GM23338 (cell line): ENCODE data around the gene IL11. TPM values are rescaled to one million over a fixed set of nuclear protein-coding genes. Genes with fewer than 3 reads are reported as not detected.

Source experiments
- ATAC-seq: fragments of 200-7000 bp; cut with Tn5 transposase; 3 replicates; pipeline ENCODE4 v1.9.1; 2020
- DNase-seq: peaks from one replicate; pipeline ENCODE4 v3.0.0-alpha.2; 2015; ENCODE audit warnings: low spot score
- H2AFZ ChIP-seq: fragments of 200-600 bp; sonication (generic); 2 replicates; pipeline ENCODE4 v1.8.0; 2016; ENCODE audit warnings: antibody characterized with exemption, mild to moderate bottlenecking, moderate library complexity
- H3F3A ChIP-seq: fragments of 200-600 bp; sonication (generic); replicated peaks from 2 replicates; pipeline ENCODE4 v1.8.0; 2017; ENCODE audit warnings: antibody characterized with exemption, mixed run types, low read depth
- H3K27ac ChIP-seq: fragments of 200-600 bp; sonication (generic); 2 replicates; pipeline ENCODE4 v1.6.1; 2016; ENCODE audit warnings: low read depth
- H3K27me3 ChIP-seq: fragments of 200-600 bp; sonication (generic); 2 replicates; pipeline ENCODE4 v1.8.0; 2016; ENCODE audit warnings: mild to moderate bottlenecking, mixed run types, moderate library complexity; ENCODE audit not compliant: insufficient read depth
- H3K36me3 ChIP-seq: fragments of 200-600 bp; sonication (generic); 2 replicates; pipeline ENCODE4 v1.8.0; 2016; ENCODE audit warnings: mild to moderate bottlenecking; ENCODE audit not compliant: insufficient read depth
- H3K4me1 ChIP-seq: fragments of 200-600 bp; sonication (generic); 2 replicates; pipeline ENCODE4 v1.8.0; 2016; ENCODE audit warnings: mild to moderate bottlenecking, moderate library complexity; ENCODE audit not compliant: insufficient read depth
- H3K4me2 ChIP-seq: fragments of 200-600 bp; sonication (generic); 2 replicates; pipeline ENCODE4 v1.7.1; 2017; ENCODE audit warnings: mixed run types
- H3K4me3 ChIP-seq: fragments of 200-600 bp; sonication (generic); 2 replicates; pipeline ENCODE4 v1.6.1; 2016; ENCODE audit warnings: mixed run types
- H3K79me2 ChIP-seq: fragments of 200-600 bp; sonication (generic); replicated peaks from 2 replicates; pipeline ENCODE4 v1.8.0; 2017; ENCODE audit warnings: mild to moderate bottlenecking; ENCODE audit not compliant: insufficient read depth
- H3K9me2 ChIP-seq: fragments of 200-600 bp; sonication (generic); 2 replicates; pipeline ENCODE4 v1.8.0; 2017; ENCODE audit not compliant: insufficient read depth
- H4K20me1 ChIP-seq: fragments of 200-600 bp; sonication (generic); replicated peaks from 2 replicates; pipeline ENCODE4 v1.8.0; 2017; ENCODE audit warnings: mild to moderate bottlenecking; ENCODE audit not compliant: insufficient read depth
- H3K27ac Mint-ChIP-seq: 2 replicates; pipeline ENCODE4 v1.8.0; 2020; ENCODE audit warnings: inconsistent platforms, mild to moderate bottlenecking, moderate library complexity, mixed read lengths
- H3K27me3 Mint-ChIP-seq: 3 replicates; pipeline ENCODE4 v1.8.0; 2022; ENCODE audit warnings: low read depth, mild to moderate bottlenecking, moderate library complexity, mixed read lengths, inconsistent platforms; ENCODE audit not compliant: insufficient read depth, poor library complexity
- H3K36me3 Mint-ChIP-seq: 3 replicates; pipeline ENCODE4 v1.8.0; 2021; ENCODE audit warnings: low read depth, mild to moderate bottlenecking, inconsistent platforms, moderate library complexity, mixed read lengths
- H3K4me1 Mint-ChIP-seq: 3 replicates; pipeline ENCODE4 v1.8.0; 2020; ENCODE audit warnings: mild to moderate bottlenecking, inconsistent platforms, mixed read lengths
- H3K4me3 Mint-ChIP-seq: 3 replicates; pipeline ENCODE4 v1.8.0; 2021; ENCODE audit warnings: moderate library complexity, mild to moderate bottlenecking, inconsistent platforms, mixed read lengths
- H3K9me3 Mint-ChIP-seq: 3 replicates; pipeline ENCODE4 v1.8.0; 2020; ENCODE audit warnings: moderate library complexity, mild to moderate bottlenecking, inconsistent platforms, mixed read lengths
- CREB1 ChIP-seq: fragments of 250-450 bp; sonication (Bioruptor Pico); IDR thresholded peaks from 2 replicates; pipeline ENCODE4 v1.5.0; 2020; ENCODE audit warnings: low read depth, mild to moderate bottlenecking, moderate library complexity
- EZH2 ChIP-seq: fragments of 200-600 bp; sonication (generic); IDR thresholded peaks from one replicate; pipeline ENCODE4 v1.8.0; 2017; ENCODE audit warnings: antibody characterized with exemption, mild to moderate bottlenecking, low read depth; ENCODE audit not compliant: unreplicated experiment
- EZH2phosphoT487 ChIP-seq: fragments of 200-600 bp; sonication (generic); IDR thresholded peaks from one replicate; pipeline ENCODE4 v1.8.1; 2018; ENCODE audit warnings: antibody characterized with exemption; ENCODE audit not compliant: unreplicated experiment
- JUNB ChIP-seq: IDR thresholded peaks from one replicate; pipeline ENCODE4 v1.6.1; 2016; ENCODE audit warnings: antibody characterized with exemption; ENCODE audit not compliant: unreplicated experiment
- NANOG ChIP-seq: IDR thresholded peaks from 2 replicates; pipeline ENCODE4 v1.6.1; 2016; ENCODE audit warnings: antibody characterized with exemption, borderline replicate concordance
- POLR2AphosphoS5 ChIP-seq: IDR thresholded peaks from 2 replicates; pipeline ENCODE4 v1.6.1; 2016; ENCODE audit warnings: antibody characterized with exemption, low read depth
- STAT1 ChIP-seq: IDR thresholded peaks from one replicate; pipeline ENCODE4 v1.6.1; 2016; ENCODE audit warnings: antibody characterized with exemption; ENCODE audit not compliant: unreplicated experiment
- ZNF114 ChIP-seq: fragments of 250-450 bp; sonication (Bioruptor Pico); IDR thresholded peaks from 2 replicates; pipeline ENCODE4 v1.5.0; 2020; ENCODE audit warnings: mild to moderate bottlenecking, moderate library complexity
- ZNF331 ChIP-seq: fragments of 250-450 bp; sonication (Bioruptor Pico); IDR thresholded peaks from 2 replicates; pipeline ENCODE4 v1.5.0; 2020; ENCODE audit warnings: low read depth, mild to moderate bottlenecking, moderate library complexity
- polyA plus RNA-seq: library from polyadenylated mRNA; unstranded; fragments of >200 nt; fragmentation: Nextera tagmentation; extraction: Ambion mirVana; gene quantifications from 2 replicates; pipeline ENCODE4 v1.2.1, GENCODE V29; 2016
- total RNA-seq: library from RNA; depleted of rRNA; stranded (reverse); fragments of >200 nt; shearing (Covaris generic); gene quantifications from 2 replicates; pipeline ENCODE4 v1.2.3, GENCODE V29; 2014
- TF ChIP-seq, protein P1 (sequence below): fragments of 250-450 bp; sonication (Bioruptor Pico); IDR thresholded peaks from 2 replicates; pipeline ENCODE4 v1.5.0; 2020; ENCODE audit warnings: mild to moderate bottlenecking, moderate library complexity
- TF ChIP-seq, protein P2 (sequence below): IDR thresholded peaks from 2 replicates; pipeline ENCODE4 v1.6.1; 2016; ENCODE audit warnings: antibody characterized with exemption
- TF ChIP-seq, protein P3 (sequence below), 2 experiments: fragments of 200-600 bp in 1 of 2; sonication (generic) in 1 of 2; conservative IDR thresholded peaks; 2 replicates each; pipeline versions ENCODE4 v1.5.1 to v1.6.1; 2016 to 2017; ENCODE audit warnings: antibody characterized with exemption in 2 of 2, low read depth in 2 of 2, mild to moderate bottlenecking in 2 of 2, moderate library complexity in 1 of 2
- TF ChIP-seq, protein P4 (sequence below): IDR thresholded peaks from one replicate; pipeline ENCODE4 v1.6.1; 2018; ENCODE audit warnings: antibody characterized with exemption; ENCODE audit not compliant: unreplicated experiment

IL11 gene
- total and polyA plus RNA-seq, 2 experiments from 2014 or later, result 0.58 to 2.2 TPM

DNA sequence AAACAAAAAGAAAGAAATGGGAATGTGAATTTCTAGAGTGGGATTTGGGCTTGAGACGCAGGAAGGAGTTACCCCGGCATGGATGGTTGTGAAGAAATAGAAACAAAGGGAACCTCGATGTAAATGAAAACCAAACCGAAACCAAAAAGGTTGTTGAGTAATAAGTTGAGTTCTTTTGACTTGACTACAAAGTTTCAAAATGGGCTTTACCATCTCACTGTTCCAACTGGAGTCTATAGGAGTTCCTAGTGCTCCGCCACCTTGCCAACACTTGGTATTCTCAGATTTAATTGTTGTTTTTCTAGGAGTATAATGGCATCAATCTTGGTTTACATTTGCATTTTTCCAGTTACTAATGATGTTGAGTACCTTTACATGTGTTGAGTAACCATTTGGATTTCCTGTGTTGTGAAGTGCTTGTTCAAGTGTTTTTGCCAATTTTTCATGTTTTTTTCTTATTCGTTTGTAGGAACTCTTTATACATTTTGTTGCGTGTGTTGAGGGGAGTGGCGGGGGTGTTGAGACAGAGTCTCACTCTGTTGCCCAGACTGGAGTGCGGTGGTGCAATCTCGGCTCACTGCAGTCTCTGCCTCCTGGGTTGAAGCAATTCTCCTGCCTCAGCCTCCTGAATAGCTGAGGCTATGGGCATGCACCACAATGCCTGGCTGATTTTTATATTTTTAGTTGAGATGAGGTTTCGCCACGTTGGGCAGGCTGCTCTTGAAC lies 28.1 kb upstream of the IL11 start:
- Mint-ChIP-seq H3K36me3 (peaks cover 28% of the 10 kb centered on the region), H3K27ac (no peak overlapping the region), H3K9me3 (no peaks in the 10 kb centered on the region), H3K4me3 (no peak overlapping the region), H3K27me3 (peaks cover 6% of the 10 kb centered on the region), H3K4me1 (peaks cover 15% of the 10 kb centered on the region)
- H4K20me1 ChIP-seq, result peaks cover 22% of the 10 kb centered on the region
- H2AFZ ChIP-seq, result no peak overlapping the region
- no peaks in the 10 kb centered on the region for H3K9me2 ChIP-seq
- H3K4me1 ChIP-seq, result peaks cover 8% of the 10 kb centered on the region
- peaks cover 4% of the 10 kb centered on the region for H3K79me2 ChIP-seq
- TF ChIP-seq CREB1 (CRISPR knock-in tag), result no peak
- TF ChIP-seq NANOG, result no peak
- TF ChIP-seq, protein P1, sequence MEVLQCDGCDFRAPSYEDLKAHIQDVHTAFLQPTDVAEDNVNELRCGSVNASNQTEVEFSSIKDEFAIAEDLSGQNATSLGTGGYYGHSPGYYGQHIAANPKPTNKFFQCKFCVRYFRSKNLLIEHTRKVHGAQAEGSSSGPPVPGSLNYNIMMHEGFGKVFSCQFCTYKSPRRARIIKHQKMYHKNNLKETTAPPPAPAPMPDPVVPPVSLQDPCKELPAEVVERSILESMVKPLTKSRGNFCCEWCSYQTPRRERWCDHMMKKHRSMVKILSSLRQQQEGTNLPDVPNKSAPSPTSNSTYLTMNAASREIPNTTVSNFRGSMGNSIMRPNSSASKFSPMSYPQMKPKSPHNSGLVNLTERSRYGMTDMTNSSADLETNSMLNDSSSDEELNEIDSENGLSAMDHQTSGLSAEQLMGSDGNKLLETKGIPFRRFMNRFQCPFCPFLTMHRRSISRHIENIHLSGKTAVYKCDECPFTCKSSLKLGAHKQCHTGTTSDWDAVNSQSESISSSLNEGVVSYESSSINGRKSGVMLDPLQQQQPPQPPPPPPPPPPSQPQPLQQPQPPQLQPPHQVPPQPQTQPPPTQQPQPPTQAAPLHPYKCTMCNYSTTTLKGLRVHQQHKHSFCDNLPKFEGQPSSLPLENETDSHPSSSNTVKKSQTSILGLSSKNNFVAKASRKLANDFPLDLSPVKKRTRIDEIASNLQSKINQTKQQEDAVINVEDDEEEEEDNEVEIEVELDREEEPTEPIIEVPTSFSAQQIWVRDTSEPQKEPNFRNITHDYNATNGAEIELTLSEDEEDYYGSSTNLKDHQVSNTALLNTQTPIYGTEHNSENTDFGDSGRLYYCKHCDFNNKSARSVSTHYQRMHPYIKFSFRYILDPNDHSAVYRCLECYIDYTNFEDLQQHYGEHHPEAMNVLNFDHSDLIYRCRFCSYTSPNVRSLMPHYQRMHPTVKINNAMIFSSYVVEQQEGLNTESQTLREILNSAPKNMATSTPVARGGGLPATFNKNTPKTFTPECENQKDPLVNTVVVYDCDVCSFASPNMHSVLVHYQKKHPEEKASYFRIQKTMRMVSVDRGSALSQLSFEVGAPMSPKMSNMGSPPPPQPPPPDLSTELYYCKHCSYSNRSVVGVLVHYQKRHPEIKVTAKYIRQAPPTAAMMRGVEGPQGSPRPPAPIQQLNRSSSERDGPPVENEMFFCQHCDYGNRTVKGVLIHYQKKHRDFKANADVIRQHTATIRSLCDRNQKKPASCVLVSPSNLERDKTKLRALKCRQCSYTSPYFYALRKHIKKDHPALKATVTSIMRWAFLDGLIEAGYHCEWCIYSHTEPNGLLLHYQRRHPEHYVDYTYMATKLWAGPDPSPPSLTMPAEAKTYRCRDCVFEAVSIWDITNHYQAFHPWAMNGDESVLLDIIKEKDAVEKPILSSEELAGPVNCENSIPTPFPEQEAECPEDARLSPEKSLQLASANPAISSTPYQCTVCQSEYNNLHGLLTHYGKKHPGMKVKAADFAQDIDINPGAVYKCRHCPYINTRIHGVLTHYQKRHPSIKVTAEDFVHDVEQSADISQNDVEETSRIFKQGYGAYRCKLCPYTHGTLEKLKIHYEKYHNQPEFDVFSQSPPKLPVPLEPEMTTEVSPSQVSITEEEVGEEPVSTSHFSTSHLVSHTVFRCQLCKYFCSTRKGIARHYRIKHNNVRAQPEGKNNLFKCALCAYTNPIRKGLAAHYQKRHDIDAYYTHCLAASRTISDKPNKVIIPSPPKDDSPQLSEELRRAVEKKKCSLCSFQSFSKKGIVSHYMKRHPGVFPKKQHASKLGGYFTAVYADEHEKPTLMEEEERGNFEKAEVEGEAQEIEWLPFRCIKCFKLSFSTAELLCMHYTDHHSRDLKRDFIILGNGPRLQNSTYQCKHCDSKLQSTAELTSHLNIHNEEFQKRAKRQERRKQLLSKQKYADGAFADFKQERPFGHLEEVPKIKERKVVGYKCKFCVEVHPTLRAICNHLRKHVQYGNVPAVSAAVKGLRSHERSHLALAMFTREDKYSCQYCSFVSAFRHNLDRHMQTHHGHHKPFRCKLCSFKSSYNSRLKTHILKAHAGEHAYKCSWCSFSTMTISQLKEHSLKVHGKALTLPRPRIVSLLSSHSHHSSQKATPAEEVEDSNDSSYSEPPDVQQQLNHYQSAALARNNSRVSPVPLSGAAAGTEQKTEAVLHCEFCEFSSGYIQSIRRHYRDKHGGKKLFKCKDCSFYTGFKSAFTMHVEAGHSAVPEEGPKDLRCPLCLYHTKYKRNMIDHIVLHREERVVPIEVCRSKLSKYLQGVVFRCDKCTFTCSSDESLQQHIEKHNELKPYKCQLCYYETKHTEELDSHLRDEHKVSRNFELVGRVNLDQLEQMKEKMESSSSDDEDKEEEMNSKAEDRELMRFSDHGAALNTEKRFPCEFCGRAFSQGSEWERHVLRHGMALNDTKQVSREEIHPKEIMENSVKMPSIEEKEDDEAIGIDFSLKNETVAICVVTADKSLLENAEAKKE, result no peak
- TF ChIP-seq, protein P2, sequence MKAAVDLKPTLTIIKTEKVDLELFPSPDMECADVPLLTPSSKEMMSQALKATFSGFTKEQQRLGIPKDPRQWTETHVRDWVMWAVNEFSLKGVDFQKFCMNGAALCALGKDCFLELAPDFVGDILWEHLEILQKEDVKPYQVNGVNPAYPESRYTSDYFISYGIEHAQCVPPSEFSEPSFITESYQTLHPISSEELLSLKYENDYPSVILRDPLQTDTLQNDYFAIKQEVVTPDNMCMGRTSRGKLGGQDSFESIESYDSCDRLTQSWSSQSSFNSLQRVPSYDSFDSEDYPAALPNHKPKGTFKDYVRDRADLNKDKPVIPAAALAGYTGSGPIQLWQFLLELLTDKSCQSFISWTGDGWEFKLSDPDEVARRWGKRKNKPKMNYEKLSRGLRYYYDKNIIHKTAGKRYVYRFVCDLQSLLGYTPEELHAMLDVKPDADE, result no peak
- TF ChIP-seq STAT1, result no peak
- no peak for TF ChIP-seq JUNB
- TF ChIP-seq, protein P3, sequence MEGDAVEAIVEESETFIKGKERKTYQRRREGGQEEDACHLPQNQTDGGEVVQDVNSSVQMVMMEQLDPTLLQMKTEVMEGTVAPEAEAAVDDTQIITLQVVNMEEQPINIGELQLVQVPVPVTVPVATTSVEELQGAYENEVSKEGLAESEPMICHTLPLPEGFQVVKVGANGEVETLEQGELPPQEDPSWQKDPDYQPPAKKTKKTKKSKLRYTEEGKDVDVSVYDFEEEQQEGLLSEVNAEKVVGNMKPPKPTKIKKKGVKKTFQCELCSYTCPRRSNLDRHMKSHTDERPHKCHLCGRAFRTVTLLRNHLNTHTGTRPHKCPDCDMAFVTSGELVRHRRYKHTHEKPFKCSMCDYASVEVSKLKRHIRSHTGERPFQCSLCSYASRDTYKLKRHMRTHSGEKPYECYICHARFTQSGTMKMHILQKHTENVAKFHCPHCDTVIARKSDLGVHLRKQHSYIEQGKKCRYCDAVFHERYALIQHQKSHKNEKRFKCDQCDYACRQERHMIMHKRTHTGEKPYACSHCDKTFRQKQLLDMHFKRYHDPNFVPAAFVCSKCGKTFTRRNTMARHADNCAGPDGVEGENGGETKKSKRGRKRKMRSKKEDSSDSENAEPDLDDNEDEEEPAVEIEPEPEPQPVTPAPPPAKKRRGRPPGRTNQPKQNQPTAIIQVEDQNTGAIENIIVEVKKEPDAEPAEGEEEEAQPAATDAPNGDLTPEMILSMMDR (conservative IDR thresholded peaks at IDR 0.05; ENCODE audit: low read depth in 2 of 2), result no peak
- TF ChIP-seq POLR2AphosphoS5, result no peak
- TF ChIP-seq, protein P4, sequence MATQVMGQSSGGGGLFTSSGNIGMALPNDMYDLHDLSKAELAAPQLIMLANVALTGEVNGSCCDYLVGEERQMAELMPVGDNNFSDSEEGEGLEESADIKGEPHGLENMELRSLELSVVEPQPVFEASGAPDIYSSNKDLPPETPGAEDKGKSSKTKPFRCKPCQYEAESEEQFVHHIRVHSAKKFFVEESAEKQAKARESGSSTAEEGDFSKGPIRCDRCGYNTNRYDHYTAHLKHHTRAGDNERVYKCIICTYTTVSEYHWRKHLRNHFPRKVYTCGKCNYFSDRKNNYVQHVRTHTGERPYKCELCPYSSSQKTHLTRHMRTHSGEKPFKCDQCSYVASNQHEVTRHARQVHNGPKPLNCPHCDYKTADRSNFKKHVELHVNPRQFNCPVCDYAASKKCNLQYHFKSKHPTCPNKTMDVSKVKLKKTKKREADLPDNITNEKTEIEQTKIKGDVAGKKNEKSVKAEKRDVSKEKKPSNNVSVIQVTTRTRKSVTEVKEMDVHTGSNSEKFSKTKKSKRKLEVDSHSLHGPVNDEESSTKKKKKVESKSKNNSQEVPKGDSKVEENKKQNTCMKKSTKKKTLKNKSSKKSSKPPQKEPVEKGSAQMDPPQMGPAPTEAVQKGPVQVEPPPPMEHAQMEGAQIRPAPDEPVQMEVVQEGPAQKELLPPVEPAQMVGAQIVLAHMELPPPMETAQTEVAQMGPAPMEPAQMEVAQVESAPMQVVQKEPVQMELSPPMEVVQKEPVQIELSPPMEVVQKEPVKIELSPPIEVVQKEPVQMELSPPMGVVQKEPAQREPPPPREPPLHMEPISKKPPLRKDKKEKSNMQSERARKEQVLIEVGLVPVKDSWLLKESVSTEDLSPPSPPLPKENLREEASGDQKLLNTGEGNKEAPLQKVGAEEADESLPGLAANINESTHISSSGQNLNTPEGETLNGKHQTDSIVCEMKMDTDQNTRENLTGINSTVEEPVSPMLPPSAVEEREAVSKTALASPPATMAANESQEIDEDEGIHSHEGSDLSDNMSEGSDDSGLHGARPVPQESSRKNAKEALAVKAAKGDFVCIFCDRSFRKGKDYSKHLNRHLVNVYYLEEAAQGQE, result no peak
- no peak for TF ChIP-seq ZNF331 (CRISPR knock-in tag)
- TF ChIP-seq EZH2phosphoT487, result no peak
- TF ChIP-seq EZH2, result no peak
- no peak for TF ChIP-seq ZNF114 (CRISPR knock-in tag)
- no peaks in the 10 kb centered on the region for H3K27me3 ChIP-seq
- DNase-seq (no peak), ATAC-seq (no peak; the same call in 2 of the 3 replicates)
- H3F3A ChIP-seq, result peaks cover 39% of the 10 kb centered on the region
- H3K4me3 ChIP-seq, result no peak overlapping the region
- no peak overlapping the region for H3K27ac ChIP-seq
- H3K36me3 ChIP-seq, result peaks cover 21% of the 10 kb centered on the region
- no peak overlapping the region for H3K4me2 ChIP-seq
